Hepatic stellate cell (primary cell): ENCODE results near the gene PSMD3.
A peak's percentile ranks its signal among the peaks of the same experiment; 100 is the strongest.

Experiments
- DNase-seq: peaks from one replicate; pipeline ENCODE4 v3.0.0; 2011; ENCODE audit warnings: low spot score

PSMD3 gene

DNA sequence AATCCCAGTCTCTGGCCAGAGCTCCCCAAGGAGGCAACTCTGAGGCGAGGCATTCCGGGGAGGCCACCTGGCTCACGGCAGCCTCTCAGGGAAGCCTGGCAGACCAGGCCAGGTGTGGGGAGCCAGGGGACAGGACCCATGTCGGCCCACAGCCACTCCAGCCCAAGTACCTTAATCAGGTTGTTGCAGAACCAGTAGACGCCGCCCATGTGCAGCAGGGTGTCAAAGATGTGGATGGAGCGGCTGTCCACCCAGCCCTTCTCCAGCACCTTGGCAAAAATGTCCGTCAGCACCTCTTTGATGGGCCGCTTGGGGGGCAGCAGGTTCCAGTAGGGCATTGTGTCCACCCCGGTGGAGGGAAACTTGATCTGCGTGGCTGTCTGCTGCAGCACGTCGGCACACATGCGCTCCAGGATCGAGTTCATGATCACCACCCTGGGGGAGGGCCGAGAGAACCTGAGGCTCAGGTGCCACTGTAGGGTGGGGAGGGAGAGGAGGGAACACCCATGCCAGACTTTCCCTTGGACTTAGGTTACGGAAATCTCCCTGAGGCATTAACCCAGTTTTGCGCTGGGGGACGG is 42.4 kb downstream of the PSMD3 start:
- peak; percentile 2 for DNase-seq

- peak; percentile 9 for DNase-seq
Measured at GRCh38 chr17:40023590-40024292, 43.1 kb downstream of the PSMD3 start.

DNA sequence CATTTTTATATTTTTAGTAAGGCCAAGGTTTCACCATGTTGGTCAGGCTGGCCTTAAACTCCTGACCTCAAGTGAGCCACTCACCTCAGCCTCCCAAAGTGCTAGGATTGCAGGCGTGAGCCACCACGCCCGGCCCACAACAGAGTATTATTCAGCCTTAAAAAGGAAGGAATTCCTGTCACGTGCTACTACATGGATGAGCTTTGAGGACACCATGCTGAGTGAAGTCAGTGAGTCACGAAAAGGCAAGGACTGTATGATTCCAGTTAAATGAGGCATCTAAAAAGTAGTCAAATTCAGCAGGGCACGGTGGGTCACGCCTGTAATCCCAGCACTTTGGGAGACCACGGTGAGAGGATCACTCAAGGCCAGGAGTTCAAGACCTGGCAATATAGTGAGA is 44.3 kb downstream of the PSMD3 start:
- no peak for DNase-seq

DNA sequence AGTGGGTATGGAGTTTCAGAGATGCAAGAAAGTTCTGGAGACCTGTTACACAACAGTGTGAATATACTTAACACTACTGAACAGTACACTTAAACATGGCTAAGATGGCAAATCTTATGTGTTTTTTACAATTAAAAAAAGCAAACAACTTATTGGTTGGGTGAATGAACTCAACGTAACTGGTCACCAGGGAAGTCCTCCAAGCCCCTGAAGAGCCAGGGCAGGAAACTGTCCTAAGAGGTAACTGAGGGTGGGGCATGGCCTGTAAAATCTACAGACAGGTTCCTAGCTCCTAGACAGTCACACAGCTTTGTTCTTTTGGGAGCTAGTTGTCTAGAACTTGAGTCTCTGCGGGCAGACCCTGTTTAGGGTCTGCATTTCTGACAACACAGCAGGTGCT is 45.0 kb downstream of the PSMD3 start:
- DNase-seq, result no peak

DNA sequence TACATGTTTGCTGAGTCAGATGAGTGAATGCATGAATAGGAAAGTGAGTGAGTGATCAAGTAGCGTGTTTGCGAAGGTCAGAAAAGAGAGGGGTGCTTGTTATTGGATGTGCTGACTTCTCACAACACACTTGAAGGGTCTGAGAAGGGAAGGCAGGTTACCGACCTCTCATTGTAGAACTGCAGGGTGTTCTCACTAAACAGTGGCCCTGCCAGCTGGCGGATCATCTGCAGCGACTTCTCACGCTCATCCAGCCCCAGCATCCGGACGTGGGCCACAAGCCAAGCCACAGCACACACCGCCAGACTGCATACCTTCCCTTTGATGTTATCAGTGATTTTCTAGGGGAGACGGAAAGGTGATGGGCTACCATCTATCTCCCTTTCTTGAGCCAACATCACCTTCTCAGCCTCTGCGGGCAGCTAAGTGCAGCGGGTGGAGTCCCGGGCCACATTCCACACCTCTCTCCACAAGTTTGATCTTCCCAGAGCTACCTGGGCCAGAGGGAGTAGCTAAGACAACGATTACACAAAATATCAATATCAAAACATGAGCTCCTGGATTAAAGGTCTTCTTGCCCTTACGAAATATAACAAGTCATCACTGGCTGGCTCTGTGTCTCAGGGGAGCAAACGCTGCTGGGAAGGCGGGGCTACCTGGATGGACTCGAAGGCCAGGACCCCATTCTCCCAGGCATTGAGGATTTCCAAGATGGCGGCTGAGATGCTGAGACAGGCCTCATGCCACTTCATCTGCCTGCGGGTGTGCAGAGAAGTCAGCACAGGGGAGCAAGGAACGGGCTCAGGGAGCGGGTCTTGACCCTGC is 45.6 kb downstream of the PSMD3 start:
- peak; percentile 1 for DNase-seq

- peak; percentile 92 for DNase-seq
Measured at GRCh38 chr17:40026816-40027613, 46.4 kb downstream of the PSMD3 start.

DNA sequence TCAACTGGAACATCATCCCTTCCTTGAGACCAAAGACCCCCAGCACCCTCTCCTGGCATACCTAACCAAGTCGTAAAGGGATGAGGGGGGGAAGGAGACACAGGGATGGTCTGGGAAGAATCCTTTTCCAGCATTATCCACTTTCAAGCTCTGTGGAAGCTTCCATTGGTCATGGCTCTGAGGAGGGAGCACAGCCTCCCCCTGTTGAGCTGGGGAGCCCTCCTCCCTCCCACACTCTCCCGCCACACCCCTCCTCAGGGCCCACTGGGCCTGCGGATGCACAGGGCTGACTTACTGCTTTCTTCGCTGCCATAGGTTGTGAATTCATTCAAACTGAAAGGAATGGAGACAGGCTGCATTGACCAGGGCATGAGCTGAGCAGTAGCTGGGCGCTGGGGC is 47.0 kb downstream of the PSMD3 start:
- DNase-seq, result peak; percentile 11

DNA sequence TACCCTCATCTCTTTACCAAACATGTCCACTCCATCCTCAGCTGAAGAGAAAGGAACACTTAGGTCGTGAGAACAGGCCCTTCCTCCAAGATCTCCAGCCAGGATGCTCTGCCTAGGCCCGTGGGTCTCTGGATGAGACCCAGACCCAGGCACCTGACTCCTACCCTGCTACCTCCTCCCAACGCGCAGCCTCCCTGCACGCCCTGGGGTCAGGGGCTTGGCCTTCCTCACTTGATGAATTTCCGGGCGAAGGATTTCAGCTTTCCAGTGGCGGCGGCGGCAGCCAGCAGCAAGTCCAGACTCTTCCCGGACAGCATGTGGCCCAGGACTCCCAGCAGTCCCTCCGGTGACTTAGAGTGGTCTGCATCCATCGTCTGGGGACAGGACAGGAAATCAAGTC is 48.0 kb downstream of the PSMD3 start:
- DNase-seq, result no peak

- peak; percentile 1 for DNase-seq
Measured at GRCh38 chr17:40031706-40032105, 51.1 kb downstream of the PSMD3 start.

DNA sequence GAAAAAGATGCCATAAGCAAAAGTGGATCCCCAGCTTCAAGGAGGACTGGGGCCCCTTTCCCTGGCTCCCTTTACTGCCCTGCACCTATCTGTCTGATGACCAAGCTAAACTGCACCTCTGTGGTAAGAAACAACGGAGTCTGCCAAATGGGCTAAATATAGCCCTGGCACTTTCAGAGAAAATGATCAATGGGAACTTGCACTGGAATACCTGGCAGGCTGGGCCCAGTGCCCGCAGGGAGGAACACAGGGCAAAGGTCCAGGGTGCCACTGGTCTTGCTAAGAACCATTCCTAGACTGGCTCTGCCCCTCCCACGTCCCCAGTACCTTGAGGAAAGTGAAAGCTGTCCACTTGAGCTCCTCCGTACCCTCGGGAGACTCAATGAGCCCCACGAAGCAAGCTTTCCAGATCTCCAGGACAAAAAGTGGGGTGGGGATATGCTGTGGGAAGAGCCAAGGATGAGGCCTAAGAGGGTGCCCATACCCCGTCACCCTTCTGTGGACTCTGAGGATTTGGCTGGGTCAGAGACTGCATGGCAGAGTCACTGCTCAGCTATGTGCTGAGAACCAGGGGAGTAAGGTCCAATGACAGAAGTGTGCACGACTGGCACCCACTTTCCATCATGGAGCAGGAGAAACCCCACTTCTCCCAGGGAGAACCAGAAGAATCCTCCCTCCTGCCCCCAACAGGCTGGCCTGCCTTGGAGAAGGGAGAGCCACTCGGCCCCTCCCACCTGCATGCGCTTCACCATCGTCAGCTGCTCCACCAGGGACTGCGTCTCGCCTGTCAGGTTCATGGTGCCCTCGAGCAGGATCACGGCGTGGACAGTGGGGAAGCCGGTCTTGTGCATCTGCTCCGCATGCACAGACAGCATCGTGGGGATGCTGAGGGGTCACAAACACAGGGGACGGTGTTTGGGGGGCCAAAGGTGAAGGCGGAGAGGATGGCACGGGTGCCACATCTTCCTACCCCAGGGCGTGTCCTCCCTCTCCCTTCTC is 52.0 kb downstream of the PSMD3 start:
- DNase-seq, result peak; percentile 2

- DNase-seq, result no peak
Measured at GRCh38 chr17:40033339-40033738, 52.7 kb downstream of the PSMD3 start.

DNA sequence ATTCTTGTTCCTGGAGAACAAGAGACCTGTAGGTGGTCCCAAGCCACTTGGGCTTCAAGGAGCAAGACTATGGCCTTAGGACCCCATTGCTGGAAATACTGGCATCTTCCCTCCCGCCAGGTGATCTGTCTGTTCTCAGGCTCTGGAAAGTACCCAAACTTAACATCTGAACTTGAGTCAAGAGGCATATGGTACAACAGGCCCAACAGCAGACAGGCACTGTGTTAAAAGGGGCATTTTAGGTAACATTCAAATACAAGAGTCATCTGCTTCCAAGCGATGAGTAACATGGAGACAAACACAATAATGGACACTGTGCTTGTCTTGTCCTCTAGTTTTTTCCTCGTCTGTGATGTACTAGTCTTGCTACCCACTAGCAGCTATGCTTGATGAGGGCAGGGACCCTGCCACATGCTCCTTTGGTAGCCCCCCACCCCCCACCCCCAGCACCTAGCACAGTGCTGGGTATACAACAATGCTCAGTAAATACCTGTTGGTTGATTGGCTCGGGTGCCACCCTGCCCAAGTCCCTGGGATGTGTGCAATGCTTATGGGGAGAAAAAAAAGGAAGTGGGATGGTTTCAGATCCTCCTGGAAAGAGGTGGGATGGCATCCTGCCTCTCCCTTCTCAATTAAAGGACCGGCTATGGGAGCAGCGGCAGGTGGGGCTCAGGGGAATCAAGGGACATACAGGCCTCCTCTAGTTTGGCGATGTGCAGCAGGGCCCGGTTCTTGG is 54.0 kb downstream of the PSMD3 start:
- peak; percentile 2 for DNase-seq

DNA sequence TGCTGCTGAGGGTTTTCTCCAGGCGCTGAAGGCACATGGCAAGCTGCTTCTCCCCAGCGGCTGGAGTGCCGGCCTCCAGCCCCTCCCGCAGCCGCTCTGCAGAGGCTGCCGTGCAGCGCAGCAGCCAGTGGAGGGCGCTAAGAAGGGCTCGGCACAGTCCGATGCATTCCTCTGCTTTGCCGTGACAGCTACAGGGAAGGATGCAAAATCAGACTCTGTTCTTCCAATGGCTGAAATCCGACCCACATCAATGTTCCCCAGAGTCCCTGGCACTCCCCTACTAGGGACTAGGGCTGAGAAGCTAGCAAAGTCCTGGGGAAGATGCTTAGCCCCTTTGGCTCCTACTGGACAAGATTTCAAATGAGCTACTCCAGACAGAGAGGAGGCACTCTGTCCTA is 54.6 kb downstream of the PSMD3 start:
- DNase-seq, result no peak

- peak; percentile 88 for DNase-seq
Measured at GRCh38 chr17:40038882-40039513, 58.4 kb downstream of the PSMD3 start.

- no peak for DNase-seq
Measured at GRCh38 chr17:40041196-40041595, 60.6 kb downstream of the PSMD3 start.
